ENCODE data around the gene STPG1.

STPG1 gene

DNA sequence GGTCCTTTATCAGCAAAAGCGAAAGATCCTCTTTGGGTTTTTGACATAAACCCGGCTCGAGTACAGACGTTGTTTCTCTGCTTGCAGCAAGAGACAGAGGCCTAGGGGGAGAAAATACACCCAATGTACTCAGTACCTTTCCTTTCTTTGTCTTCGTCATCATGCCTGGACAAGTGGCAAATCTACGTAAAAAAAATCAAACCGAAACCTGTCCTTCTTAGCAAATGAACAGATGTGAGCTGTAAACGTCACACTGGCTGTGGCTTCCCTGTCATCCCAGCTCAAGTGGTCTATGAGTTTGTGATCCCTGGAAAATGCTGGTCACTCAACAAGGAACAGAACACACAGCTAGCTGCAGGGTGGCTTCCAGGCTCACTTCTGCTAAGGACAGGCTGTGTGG lies 39.9 kb downstream of the STPG1 start:
- DNase-seq, result no peak
- Histone ChIP-seq H2AFZ (ENCODE audit: low read depth, low read length) (no peak overlapping the region), H3K9ac (ENCODE audit: low read depth, low read length) (no peak overlapping the region), H3K9me3 (ENCODE audit: insufficient read depth, low read length, severe bottlenecking) (no peaks in the 10 kb centered on the region), H4K20me1 (ENCODE audit: insufficient read depth, low read length) (no peaks in the 10 kb centered on the region), H3K4me2 (ENCODE audit: insufficient read depth, low read length) (no peak overlapping the region), H3K27me3 (ENCODE audit: insufficient read depth, low read length, poor library complexity) (peaks cover 10% of the 10 kb centered on the region), H3K4me1 (ENCODE audit: insufficient read depth, low read length) (no peaks in the 10 kb centered on the region), H3K79me2 (ENCODE audit: insufficient read depth, low read length) (no peaks in the 10 kb centered on the region), H3K4me3 (ENCODE audit: low read depth in 1 of 2, low read length in 2 of 2) (no peak overlapping the region), H3K36me3 (ENCODE audit: insufficient read depth, low read length) (no peaks in the 10 kb centered on the region), H3K27ac (ENCODE audit: low read length) (no peak overlapping the region)
- no peak for ATAC-seq (ENCODE audit: insufficient read depth, low read depth)
- no peak for TF ChIP-seq EZH2 (IDR thresholded peaks at IDR 0.05; ENCODE audit: borderline replicate concordance, low read depth, low read length, severe bottlenecking)
- TF ChIP-seq, protein P1, sequence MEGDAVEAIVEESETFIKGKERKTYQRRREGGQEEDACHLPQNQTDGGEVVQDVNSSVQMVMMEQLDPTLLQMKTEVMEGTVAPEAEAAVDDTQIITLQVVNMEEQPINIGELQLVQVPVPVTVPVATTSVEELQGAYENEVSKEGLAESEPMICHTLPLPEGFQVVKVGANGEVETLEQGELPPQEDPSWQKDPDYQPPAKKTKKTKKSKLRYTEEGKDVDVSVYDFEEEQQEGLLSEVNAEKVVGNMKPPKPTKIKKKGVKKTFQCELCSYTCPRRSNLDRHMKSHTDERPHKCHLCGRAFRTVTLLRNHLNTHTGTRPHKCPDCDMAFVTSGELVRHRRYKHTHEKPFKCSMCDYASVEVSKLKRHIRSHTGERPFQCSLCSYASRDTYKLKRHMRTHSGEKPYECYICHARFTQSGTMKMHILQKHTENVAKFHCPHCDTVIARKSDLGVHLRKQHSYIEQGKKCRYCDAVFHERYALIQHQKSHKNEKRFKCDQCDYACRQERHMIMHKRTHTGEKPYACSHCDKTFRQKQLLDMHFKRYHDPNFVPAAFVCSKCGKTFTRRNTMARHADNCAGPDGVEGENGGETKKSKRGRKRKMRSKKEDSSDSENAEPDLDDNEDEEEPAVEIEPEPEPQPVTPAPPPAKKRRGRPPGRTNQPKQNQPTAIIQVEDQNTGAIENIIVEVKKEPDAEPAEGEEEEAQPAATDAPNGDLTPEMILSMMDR (IDR thresholded peaks at IDR 0.05; ENCODE audit: borderline replicate concordance, extremely low read depth, low read length, poor library complexity, severe bottlenecking), result no peak

DNA sequence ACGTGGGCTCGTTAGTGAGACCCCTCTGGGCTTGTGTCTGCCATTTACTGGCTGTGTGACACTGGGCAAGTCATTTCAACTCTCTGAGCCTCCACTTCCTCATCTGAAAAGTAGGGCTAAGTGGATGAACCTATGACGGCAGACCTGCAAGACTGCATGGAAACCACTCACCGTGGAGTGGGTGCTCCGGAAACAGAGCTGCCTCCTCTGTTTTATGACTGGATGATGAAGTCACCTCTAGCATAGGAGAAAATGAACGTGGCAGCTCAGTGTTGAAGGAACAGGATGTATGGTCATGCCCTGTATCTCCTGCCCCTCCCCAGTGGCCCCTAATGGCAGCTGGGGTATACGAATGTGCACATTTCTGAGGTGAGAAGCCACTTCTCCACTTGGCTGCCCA lies 40.5 kb downstream of the STPG1 start:
- no peaks in the 10 kb centered on the region for H3K36me3 ChIP-seq (ENCODE audit: insufficient read depth, low read length)
- no peak for ATAC-seq (ENCODE audit: insufficient read depth, low read depth)
- no peaks in the 10 kb centered on the region for H3K79me2 ChIP-seq (ENCODE audit: insufficient read depth, low read length)
- peaks cover 11% of the 10 kb centered on the region for H3K27me3 ChIP-seq (ENCODE audit: insufficient read depth, low read length, poor library complexity)
- no peak for DNase-seq
- no peak overlapping the region for H3K27ac ChIP-seq (ENCODE audit: low read length)
- TF ChIP-seq, protein P1 (IDR thresholded peaks at IDR 0.05; ENCODE audit: borderline replicate concordance, extremely low read depth, low read length, poor library complexity, severe bottlenecking), result no peak
- no peak for TF ChIP-seq EZH2 (IDR thresholded peaks at IDR 0.05; ENCODE audit: borderline replicate concordance, low read depth, low read length, severe bottlenecking)
- no peaks in the 10 kb centered on the region for H3K4me1 ChIP-seq (ENCODE audit: insufficient read depth, low read length)
- no peaks in the 10 kb centered on the region for H3K9me3 ChIP-seq (ENCODE audit: insufficient read depth, low read length, severe bottlenecking)
- no peak overlapping the region for H3K4me2 ChIP-seq (ENCODE audit: insufficient read depth, low read length)
- H3K9ac ChIP-seq (ENCODE audit: low read depth, low read length), result no peak overlapping the region
- no peak overlapping the region for H3K4me3 ChIP-seq (ENCODE audit: low read depth in 1 of 2, low read length in 2 of 2)
- no peak overlapping the region for H2AFZ ChIP-seq (ENCODE audit: low read depth, low read length)
- peaks cover 3% of the 10 kb centered on the region; the same call in 1 of the 2 replicates for H4K20me1 ChIP-seq (ENCODE audit: insufficient read depth, low read length)

DNA sequence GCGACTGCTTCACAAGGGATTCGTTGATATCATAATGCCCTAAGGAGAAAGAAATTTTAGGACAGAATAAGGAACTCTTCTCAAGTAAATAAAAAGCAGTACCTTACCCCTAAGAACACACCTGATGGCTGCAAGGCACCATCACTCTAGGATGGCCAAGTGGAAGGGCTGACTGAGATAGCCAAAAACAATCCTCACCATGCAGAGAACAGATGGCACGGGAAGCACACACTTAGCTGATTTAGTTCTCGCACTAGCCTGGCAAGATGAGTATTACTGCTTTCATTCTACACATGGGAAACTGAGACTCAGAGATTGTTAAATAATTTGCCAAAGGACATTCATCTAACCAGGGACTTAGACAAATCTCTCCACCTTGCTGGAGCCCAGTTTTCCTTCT lies 43.8 kb downstream of the STPG1 start:
- no peaks in the 10 kb centered on the region for H3K4me1 ChIP-seq (ENCODE audit: insufficient read depth, low read length)
- no peak overlapping the region for H3K4me2 ChIP-seq (ENCODE audit: insufficient read depth, low read length)
- H3K36me3 ChIP-seq (ENCODE audit: insufficient read depth, low read length), result no peaks in the 10 kb centered on the region
- ATAC-seq (ENCODE audit: insufficient read depth, low read depth), result no peak
- H2AFZ ChIP-seq (ENCODE audit: low read depth, low read length), result no peak overlapping the region
- H3K4me3 ChIP-seq (ENCODE audit: low read depth in 1 of 2, low read length in 2 of 2), result no peak overlapping the region
- peaks cover 10% of the 10 kb centered on the region for H3K27me3 ChIP-seq (ENCODE audit: insufficient read depth, low read length, poor library complexity)
- H3K79me2 ChIP-seq (ENCODE audit: insufficient read depth, low read length), result no peaks in the 10 kb centered on the region
- TF ChIP-seq, protein P1 (IDR thresholded peaks at IDR 0.05; ENCODE audit: borderline replicate concordance, extremely low read depth, low read length, poor library complexity, severe bottlenecking), result no peak
- no peak overlapping the region for H3K27ac ChIP-seq (ENCODE audit: low read length)
- H3K9ac ChIP-seq (ENCODE audit: low read depth, low read length), result no peak overlapping the region
- H3K9me3 ChIP-seq (ENCODE audit: insufficient read depth, low read length, severe bottlenecking), result no peaks in the 10 kb centered on the region
- peaks cover 3% of the 10 kb centered on the region; the same call in 1 of the 2 replicates for H4K20me1 ChIP-seq (ENCODE audit: insufficient read depth, low read length)
- no peak for DNase-seq

- Histone ChIP-seq H3K27me3 (ENCODE audit: insufficient read depth, low read length, poor library complexity) (peaks cover 11% of the 10 kb centered on the region), H3K4me3 (ENCODE audit: low read depth in 1 of 2, low read length in 2 of 2) (no peak overlapping the region), H3K36me3 (ENCODE audit: insufficient read depth, low read length) (no peaks in the 10 kb centered on the region), H3K9ac (ENCODE audit: low read depth, low read length) (no peak overlapping the region), H3K79me2 (ENCODE audit: insufficient read depth, low read length) (no peaks in the 10 kb centered on the region), H3K9me3 (ENCODE audit: insufficient read depth, low read length, severe bottlenecking) (no peaks in the 10 kb centered on the region), H2AFZ (ENCODE audit: low read depth, low read length) (no peak overlapping the region), H3K4me2 (ENCODE audit: insufficient read depth, low read length) (no peak overlapping the region), H4K20me1 (ENCODE audit: insufficient read depth, low read length) (peaks cover 3% of the 10 kb centered on the region; the same call in 1 of the 2 replicates), H3K27ac (ENCODE audit: low read length) (no peak overlapping the region), H3K4me1 (ENCODE audit: insufficient read depth, low read length) (no peaks in the 10 kb centered on the region)
- TF ChIP-seq EZH2 (IDR thresholded peaks at IDR 0.05; ENCODE audit: borderline replicate concordance, low read depth, low read length, severe bottlenecking), result no peak
- TF ChIP-seq, protein P1 (IDR thresholded peaks at IDR 0.05; ENCODE audit: borderline replicate concordance, extremely low read depth, low read length, poor library complexity, severe bottlenecking), result no peak
- ATAC-seq (ENCODE audit: insufficient read depth, low read depth) (no peak), DNase-seq (no peak)
Measured at GRCh38 chr1:24369199-24369598, 44.4 kb downstream of the STPG1 start.
